Uterus (tissue), 4 donors: ENCODE data around the gene ITSN1. TPM values are rescaled to one million over a fixed set of nuclear protein-coding genes. Genes with fewer than 3 reads are reported as not detected.
A peak's percentile ranks its signal among the peaks of the same experiment; 100 is the strongest.

Source experiments
- DNase-seq, 2 donors: peaks; one replicate each; pipeline ENCODE4 v3.0.0-alpha.2; 2019 to 2020
- H3K27ac ChIP-seq, 2 donors: fragments of 200-600 bp; sonication (generic); 1 replicate in 1 of 2; 2 replicates in 1 of 2; pipeline ENCODE4 v1.5.1; 2016 to 2018
- H3K27me3 ChIP-seq, 2 donors: fragments of 200-600 bp; sonication (generic); one replicate each; pipeline ENCODE4 v1.5.1; 2018 to 2019; ENCODE audit warnings: control low read depth in 1 of 2
- H3K36me3 ChIP-seq, 2 donors: fragments of 200-600 bp; sonication (generic); one replicate each; pipeline ENCODE4 v1.5.1; 2019; ENCODE audit warnings: control low read depth in 1 of 2
- H3K4me1 ChIP-seq, 2 donors: fragments of 200-600 bp; sonication (generic); one replicate each; pipeline ENCODE4 v1.5.1; 2018 to 2019; ENCODE audit warnings: control low read depth in 1 of 2
- H3K4me3 ChIP-seq, 2 donors: fragments of 200-600 bp; sonication (generic); 1 replicate in 1 of 2; 2 replicates in 1 of 2; pipeline ENCODE4 v1.5.1; 2018 to 2019; ENCODE audit warnings: mild to moderate bottlenecking in 1 of 2
- H3K9me3 ChIP-seq, 2 donors: fragments of 200-600 bp; sonication (generic); one replicate each; pipeline ENCODE4 v1.5.1; 2019; ENCODE audit warnings: control low read depth in 1 of 2
- CTCF ChIP-seq, 4 experiments: fragments of 200-600 bp in 2 of 4; fragments of 450-650 bp in 2 of 4; sonication (generic) in 2 of 4; IDR thresholded peaks; one replicate each; pipeline ENCODE4 v1.5.1; 2016 to 2019; ENCODE audit warnings: antibody characterized with exemption in 4 of 4, mild to moderate bottlenecking in 2 of 4, moderate library complexity in 1 of 4
- POLR2A ChIP-seq, 2 donors: fragments of 450-650 bp; IDR thresholded peaks; one replicate each; pipeline ENCODE4 v1.6.1; 2016; ENCODE audit warnings: antibody characterized with exemption in 2 of 2, mild to moderate bottlenecking in 1 of 2, moderate library complexity in 1 of 2
- intact Hi-C: fragments of 100-400 bp; cut with DNase I; formaldehyde crosslinking; loops from one replicate; pipeline ENCODE4 v1.15.1; 2023; ENCODE audit warnings: low total_unique reads
- total RNA-seq, 4 donors: library from RNA; depleted of rRNA in 3 of 4; stranded (reverse); fragments of >200 nt in 3 of 4; gene quantifications; one replicate each; pipeline versions ENCODE4 v1.1.0 to v1.2.4, GENCODE V29; 2014 to 2023
- donor health status: DM: yes; HTN: yes; CAD: no.

ITSN1 gene
- total RNA-seq, 4 donors from 2014 or later, result 21.8 to 77.4 (median 48.1) TPM

GRCh38 chr21:33794596-33794995 is 152.3 kb downstream of the ITSN1 start:
- TF ChIP-seq CTCF (IDR thresholded peaks at IDR 0.05) (no peak), POLR2A (IDR thresholded peaks at IDR 0.05) (no peak)
- no peaks in the 10 kb centered on the region for H3K9me3 ChIP-seq
- intact Hi-C loops, result no loop called here
- no peaks in the 10 kb centered on the region for H3K4me1 ChIP-seq
- H3K27ac ChIP-seq, result no peak overlapping the region
- H3K4me3 ChIP-seq, result no peak overlapping the region
- H3K27me3 ChIP-seq, result no peaks in the 10 kb centered on the region
- no peak for DNase-seq
- no peaks in the 10 kb centered on the region for H3K36me3 ChIP-seq

- intact Hi-C loops, result no loop called here
- no peak overlapping the region for H3K4me3 ChIP-seq
- H3K9me3 ChIP-seq, result no peaks in the 10 kb centered on the region
- H3K27me3 ChIP-seq, result no peaks in the 10 kb centered on the region
- H3K27ac ChIP-seq, result no peak overlapping the region
- no peaks in the 10 kb centered on the region for H3K36me3 ChIP-seq
- no peak for DNase-seq
- H3K4me1 ChIP-seq, result no peaks in the 10 kb centered on the region
- TF ChIP-seq CTCF (IDR thresholded peaks at IDR 0.05), result no peak
- TF ChIP-seq POLR2A (IDR thresholded peaks at IDR 0.05), result no peak
Observed at GRCh38 chr21:33797565-33797964, 155.3 kb downstream of the ITSN1 start.

DNA sequence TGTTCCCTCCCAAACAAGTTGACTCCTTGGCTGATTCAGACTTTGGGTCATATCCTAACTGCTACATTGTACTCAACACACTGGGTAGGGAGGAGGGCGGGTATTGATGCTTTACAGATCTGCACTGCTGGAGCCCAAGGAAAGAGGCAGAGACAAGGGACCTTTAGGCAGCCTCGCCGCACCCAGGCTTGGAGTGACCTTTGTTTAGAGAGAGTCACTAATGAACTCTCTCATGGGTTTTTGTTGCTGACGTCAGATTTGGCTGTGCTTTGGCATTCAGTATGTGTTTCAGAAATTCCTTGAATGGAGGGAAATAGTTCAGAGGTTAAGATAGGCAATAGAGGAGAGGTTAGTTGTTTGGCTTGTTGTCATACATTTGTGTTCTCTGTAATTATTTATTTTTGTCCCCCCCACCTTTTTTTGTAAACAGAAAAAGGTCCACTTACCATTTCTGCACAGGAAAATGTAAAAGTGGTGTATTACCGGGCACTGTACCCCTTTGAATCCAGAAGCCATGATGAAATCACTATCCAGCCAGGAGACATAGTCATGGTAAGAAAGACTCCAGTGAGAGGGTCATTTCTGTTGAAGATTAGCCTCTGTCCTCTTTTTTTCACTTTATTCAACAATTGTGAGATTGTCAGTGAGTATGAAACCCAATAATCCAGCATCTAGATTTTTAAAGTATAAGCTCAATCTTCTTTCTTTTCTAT is 157.2 kb downstream of the ITSN1 start:
- intact Hi-C loops, result no loop called here

DNA sequence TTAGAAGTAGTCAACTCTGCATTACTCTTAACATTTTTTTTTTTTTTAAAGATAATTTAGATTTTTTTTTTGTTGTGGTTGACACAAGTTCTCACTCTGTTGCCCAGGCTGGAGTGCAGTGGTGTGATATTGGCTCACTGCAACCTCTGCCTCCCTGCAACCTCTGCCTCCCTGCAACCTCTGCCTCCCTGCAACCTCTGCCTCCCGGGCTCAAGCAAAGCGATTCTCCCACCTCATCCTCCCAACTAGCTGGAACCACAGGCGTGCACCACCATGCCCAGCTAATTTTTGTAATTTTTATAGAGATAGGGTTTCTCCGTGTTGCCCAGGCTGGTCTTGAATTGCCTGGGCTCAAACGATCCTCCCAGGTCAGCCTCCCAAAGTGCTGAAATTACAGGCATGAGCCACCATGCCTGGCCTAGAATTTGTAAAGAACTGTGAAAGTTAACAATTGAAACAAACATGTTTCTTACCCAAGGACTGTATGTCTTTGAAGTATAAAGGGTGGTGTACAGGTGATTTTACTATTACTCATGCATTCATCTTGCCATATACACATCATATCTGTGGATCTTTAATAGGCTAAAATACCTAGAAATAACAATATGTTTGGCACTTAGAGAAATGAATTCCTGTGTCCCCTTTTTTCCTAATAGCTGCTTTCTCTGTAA is 158.6 kb downstream of the ITSN1 start:
- no peaks in the 10 kb centered on the region for H3K36me3 ChIP-seq
- no peaks in the 10 kb centered on the region for H3K9me3 ChIP-seq
- peak overlapping the region; percentile 67 to 68 for H3K27ac ChIP-seq
- no peak for DNase-seq
- TF ChIP-seq POLR2A (IDR thresholded peaks at IDR 0.05) (no peak), CTCF (IDR thresholded peaks at IDR 0.05) (no peak)
- no peaks in the 10 kb centered on the region for H3K27me3 ChIP-seq
- peaks cover 0 to 4% of the 10 kb centered on the region in 2 donors for H3K4me1 ChIP-seq
- intact Hi-C loops, result no loop called here
- H3K4me3 ChIP-seq, result no peak overlapping the region

More for the DNA sequence above, 157.2 kb downstream of the ITSN1 start:
- H3K4me3 ChIP-seq, result no peak overlapping the region
- H3K27ac ChIP-seq, result no peak overlapping the region
- peaks cover 0 to 4% of the 10 kb centered on the region in 2 donors for H3K4me1 ChIP-seq
- TF ChIP-seq POLR2A (IDR thresholded peaks at IDR 0.05), result no peak
- no peak for TF ChIP-seq CTCF (IDR thresholded peaks at IDR 0.05)
- DNase-seq, result no peak
- no peaks in the 10 kb centered on the region for H3K9me3 ChIP-seq
- H3K27me3 ChIP-seq, result no peaks in the 10 kb centered on the region
- no peaks in the 10 kb centered on the region for H3K36me3 ChIP-seq
